NOMO-1 (cell line): ENCODE data around the gene FTH1.
A peak's percentile ranks its signal among the peaks of the same experiment; 100 is the strongest.
"Not testable (repeated sequence)": the region's sequence is repeated elsewhere in the genome, so short reads cannot be mapped to it uniquely, and the experiment has no call there.

Experiments
- DNase-seq, 2 experiments: peaks; one replicate each; lab custom pipeline; 2025; ENCODE audit not compliant: unreplicated experiment in 2 of 2; lab: John Stamatoyannopoulos, UW

FTH1 gene

DNA sequence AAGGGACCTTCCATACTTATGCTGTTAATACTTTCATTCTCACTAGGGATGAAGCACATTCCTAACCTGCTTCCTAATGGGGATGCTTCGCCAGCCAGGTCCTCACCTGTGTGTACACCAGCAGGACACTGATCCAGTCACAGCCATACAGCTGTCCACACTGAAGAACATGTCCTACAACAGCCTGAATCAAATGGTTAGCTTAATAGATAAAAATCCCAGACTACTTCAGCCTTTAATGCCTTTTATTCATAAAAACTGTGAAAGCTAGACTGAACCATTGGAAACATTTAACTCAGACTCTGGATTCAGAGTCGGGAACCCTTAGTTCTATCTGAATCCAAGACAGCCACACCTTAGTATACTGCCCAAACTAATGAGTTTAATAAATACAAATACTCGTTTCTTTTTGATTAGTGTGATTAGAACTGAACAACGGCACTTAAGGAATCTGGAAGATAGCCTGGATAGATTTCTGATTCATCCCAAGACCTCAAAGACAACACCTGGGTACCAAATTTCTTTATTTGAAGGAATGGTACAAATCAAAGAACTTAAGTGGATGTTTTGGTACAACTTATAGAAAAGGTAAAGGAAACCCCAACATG, 3.3 kb downstream of the FTH1 start:
- no peak for DNase-seq

DNA sequence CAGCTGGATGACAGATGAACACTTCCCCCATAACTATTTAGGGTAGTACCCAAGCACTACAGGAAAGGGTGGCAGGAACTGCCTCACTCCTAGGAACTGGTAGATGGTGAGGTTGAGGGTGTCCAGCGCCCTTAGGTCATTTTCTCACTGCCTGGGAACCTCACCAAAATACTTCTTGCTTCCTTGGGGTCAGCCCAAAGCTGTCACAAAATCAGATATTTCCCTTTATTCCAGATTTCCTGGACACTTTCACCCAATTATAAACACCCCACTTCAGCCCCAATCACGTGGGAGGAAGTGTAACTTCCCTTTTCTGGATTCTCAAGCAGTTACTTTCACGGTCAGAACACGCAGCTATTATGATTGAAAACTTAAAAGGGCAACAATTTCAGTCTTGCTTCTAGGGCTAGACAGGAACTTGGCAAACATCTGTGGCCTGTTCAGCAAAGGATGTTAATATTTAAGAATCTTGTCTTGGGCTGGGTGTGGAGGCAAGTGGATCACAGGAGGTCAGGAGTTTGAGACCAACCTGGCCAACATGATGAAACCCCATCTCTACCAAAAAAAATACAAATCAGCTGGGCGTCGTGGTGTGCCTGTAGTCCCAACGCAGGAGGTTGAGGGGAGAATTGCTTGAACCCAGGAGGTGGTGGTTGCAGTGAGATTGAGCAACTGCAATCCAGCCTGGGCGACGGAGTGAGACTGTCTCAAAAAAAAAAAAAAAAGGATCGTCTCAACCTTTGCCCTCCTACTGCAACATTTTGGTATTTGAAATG, 4.0 kb downstream of the FTH1 start:
- peak; percentile 75 to 87 for DNase-seq

DNA sequence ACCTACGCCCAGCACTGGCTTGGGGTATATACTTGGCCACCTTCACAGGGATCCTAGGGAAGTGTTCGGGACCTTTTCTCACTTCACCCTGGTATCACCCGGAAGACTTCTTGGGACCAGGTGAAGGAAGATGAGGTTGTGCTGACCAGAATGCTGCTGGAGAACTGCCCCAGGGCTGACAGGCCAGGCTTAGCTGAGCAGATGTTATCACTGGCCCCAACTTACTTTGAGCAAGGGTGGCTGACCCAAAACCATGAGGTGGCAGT, 4.5 kb downstream of the FTH1 start:
- DNase-seq: no peak

- no peak for DNase-seq
Observed at GRCh38 chr11:61962213-61963015, 5.0 kb downstream of the FTH1 start.

DNA sequence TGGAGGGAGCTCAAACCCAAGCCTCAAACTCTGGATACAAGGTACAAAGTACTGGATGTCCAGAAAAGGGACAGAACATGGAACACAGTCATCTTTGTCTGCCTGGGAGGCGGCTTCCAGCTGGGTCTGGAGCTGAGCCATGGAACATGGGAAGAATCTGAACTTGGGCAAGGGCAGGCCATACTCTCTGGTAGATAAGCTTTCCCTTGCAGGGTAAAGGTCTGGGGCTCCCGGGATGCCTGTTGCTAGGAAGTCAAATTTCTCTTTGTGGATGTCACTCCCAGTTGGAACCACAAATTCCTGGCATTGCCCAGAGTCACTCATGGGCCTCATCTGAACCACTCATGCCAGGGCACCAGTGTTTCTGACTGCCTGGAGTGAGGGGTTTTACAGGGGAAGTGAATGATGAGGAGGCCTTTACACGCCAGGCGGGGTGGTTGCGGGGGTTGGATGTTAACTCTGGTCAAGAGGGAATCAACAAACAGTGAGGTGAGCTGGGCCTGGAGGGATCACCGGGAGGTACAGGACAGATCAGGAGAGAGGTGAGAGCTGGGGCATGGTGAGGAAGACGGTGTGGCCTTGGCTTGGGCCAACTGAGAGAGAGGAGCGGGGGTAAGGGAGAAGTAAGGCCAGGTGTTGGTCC, 5.7 kb downstream of the FTH1 start:
- no peak for DNase-seq

- no peak for DNase-seq
Observed at GRCh38 chr11:61960532-61960931, 6.9 kb downstream of the FTH1 start.

DNA sequence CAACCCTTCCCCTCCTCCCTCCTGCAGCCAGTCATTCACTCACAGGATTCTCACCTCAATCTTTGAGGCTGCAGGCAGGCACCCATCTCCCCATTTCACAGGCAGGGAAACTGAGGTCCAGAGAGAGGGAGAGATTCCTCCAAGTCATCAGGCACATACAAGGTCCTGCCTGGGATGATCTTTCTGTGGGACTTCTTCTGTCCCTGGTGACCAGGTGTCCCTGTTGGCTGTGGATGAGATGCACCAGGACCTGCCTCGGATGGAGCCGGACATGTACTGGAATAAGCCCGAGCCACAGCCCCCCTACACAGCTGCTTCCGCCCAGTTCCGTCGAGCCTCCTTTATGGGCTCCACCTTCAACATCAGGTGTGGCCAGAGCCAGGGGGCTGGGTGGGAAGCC, 7.8 kb downstream of the FTH1 start:
- DNase-seq: no peak

GRCh38 chr11:61959114-61959513, 8.3 kb downstream of the FTH1 start:
- DNase-seq: no peak

GRCh38 chr11:61958590-61958989, 8.8 kb downstream of the FTH1 start:
- no peak for DNase-seq

GRCh38 chr11:61957021-61957770, 10.2 kb downstream of the FTH1 start:
- DNase-seq: no peak

DNA sequence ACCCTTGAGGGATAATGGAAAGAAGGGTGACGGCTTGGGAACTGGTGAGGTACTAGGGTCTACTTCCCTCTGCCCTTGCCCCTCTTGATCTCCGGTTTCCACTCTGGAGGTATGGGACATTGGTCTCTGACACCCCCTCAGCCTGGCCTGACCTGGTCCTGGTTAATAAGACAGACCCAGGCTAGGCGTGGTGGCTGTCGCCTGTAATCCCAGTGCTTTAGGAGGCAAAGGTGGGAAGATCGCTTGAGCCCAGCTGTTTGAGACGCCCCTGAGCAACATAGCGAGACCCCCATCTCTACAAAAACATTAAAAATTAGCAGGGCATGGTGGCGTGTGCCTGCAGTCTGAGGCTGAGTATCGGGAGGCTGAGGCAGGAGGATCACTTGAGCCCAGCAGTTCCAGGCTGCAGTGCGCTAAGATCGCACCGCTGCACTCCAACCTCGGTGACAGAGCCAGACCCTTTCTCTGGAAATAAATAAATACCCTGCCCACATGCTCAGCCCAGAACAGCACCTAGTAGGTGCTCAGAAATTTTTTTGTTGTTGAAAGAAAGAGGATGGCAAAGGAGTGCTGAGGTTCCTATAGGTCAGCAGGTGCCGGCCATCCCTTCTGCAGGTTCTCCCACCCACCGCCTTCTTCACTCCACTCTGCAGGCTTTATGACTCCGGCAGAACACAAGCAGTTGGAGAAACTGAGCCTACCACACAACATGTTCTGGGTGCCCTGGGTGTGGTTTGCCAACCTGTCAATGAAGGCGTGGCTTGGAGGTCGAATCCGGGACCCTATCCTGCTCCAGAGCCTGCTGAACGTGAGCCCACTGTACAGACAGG, 11.0 kb downstream of the FTH1 start:
- DNase-seq: no peak

DNA sequence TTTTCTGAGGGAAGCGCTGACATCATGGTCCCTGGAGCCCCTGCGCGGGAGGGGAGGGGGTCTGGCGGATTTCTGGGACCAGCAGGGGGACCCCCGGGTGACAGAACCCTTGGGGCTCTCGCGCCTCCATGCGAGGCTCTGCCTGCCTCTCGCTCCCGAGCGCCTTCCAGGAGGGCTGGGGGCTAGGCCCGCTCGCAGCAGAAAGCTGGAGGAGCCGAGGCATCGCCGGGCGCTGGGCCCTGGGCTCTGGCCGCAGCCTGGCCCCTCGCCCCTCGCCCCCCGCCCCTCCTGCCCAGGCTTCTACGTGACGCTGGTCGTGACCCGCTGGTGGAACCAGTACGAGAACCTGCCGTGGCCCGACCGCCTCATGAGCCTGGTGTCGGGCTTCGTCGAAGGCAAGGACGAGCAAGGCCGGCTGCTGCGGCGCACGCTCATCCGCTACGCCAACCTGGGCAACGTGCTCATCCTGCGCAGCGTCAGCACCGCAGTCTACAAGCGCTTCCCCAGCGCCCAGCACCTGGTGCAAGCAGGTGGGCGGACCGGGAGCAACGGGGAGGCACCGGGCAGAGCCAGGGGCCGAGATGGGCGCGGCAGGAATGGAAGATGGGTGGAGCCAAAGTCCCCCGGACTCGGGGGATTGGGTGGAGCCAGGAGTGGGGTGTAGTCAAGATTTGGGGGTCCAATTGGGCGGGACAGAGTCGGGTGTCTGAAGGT, 11.9 kb downstream of the FTH1 start:
- DNase-seq: no peak

GRCh38 chr11:61954851-61955421, 12.5 kb downstream of the FTH1 start:
- peak; percentile 82 to 84 for DNase-seq

GRCh38 chr11:61954106-61954850, 13.2 kb downstream of the FTH1 start:
- no peak for DNase-seq

DNA sequence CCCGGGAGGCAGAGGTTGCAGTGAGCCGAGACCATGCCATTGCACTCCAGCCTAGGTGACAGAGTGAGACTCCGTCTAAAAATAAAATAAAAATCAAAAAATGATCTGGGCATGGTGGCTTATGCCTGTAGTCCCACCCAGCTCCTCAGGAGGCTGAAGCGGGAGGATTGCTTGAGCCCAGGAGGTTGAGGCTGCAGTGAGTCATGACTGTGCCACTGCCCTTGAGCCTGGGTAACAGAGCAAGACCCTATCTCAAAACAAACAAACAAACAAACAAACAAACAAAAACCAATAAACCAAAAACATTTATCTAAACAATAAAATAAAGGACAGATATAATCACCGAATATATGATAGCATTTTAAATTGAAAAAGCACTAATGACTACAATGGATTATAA, 13.8 kb downstream of the FTH1 start:
- not testable (repeated sequence) for DNase-seq

DNA sequence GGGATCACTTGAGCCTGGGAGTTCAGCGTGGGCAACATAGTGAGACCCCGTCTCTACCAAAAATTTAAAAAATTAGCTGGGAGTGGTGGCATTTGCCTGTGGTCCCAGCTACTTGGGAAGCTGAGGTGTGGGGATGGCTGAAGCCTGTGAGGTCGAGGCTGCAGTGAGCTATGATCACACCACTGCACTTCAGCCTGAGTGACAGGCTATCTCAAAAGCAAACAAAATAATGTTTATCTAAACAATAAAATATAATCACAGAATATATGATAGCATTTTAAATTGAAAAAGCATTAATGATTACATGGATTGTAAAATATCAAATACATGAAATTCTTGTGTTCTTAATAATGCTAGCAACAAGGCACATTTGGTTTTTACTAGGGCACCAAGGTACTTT, 14.6 kb downstream of the FTH1 start:
- no peak for DNase-seq

- no peak for DNase-seq
Observed at GRCh38 chr11:61951484-61952135, 15.8 kb downstream of the FTH1 start.

- no peak for DNase-seq
Observed at GRCh38 chr11:61950035-61950547, 17.3 kb downstream of the FTH1 start, which contains the start of gene BEST1. Gene BEST1, plus strand, starts transcription at chr11:61950351. Its CDS starts 1,456 bp downstream, at chr11:61951807.
